ENCODE data around the gene PURA.

Gene PURA

DNA sequence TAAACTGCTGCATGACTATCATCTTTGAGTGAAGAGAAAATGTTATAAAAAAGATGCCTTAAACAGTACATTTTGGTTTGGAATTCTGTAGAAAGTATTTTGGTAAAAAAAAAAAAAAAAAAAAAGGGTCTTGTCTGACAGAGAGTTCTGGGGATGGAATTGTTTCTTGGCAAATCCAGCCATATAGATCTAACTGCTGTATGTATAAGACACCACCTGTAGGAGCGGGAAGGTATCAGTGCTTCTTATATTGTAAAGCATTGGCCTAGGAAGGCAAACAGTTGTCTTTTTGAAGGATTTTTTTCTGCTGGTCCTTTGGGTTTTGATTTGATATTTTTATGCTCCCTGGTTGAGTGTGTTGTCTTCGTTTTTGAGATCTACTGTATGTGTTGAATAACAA is 2.8 kb downstream of the PURA start:
- Histone ChIP-seq H3K27me3 (replicated peaks; ENCODE audit: control insufficient read depth, insufficient read depth, low read length, poor library complexity, severe bottlenecking) (no peaks in the 10 kb centered on the region), H3K9me3 (ENCODE audit: control insufficient read depth, low read length) (no peaks in the 10 kb centered on the region), H3K27ac (ENCODE audit: insufficient read depth, low read length, poor library complexity, severe bottlenecking) (no peak overlapping the region), H3K4me3 (ENCODE audit: insufficient read depth, low read depth, low read length, poor library complexity, severe bottlenecking) (no peak overlapping the region), H3K4me1 (ENCODE audit: control insufficient read depth, insufficient read depth, low read length, poor library complexity, severe bottlenecking) (peaks cover 26% of the 10 kb centered on the region), H3K36me3 (ENCODE audit: control insufficient read depth, insufficient read depth, low read length) (no peaks in the 10 kb centered on the region)
- no peak for DNase-seq

- Histone ChIP-seq H3K27me3 (replicated peaks; ENCODE audit: control insufficient read depth, insufficient read depth, low read length, poor library complexity, severe bottlenecking) (no peaks in the 10 kb centered on the region), H3K4me3 (ENCODE audit: insufficient read depth, low read depth, low read length, poor library complexity, severe bottlenecking) (no peak overlapping the region), H3K27ac (ENCODE audit: insufficient read depth, low read length, poor library complexity, severe bottlenecking) (no peak overlapping the region), H3K4me1 (ENCODE audit: control insufficient read depth, insufficient read depth, low read length, poor library complexity, severe bottlenecking) (peaks cover 20% of the 10 kb centered on the region), H3K9me3 (ENCODE audit: control insufficient read depth, low read length) (no peaks in the 10 kb centered on the region), H3K36me3 (ENCODE audit: control insufficient read depth, insufficient read depth, low read length) (no peaks in the 10 kb centered on the region)
- no peak for DNase-seq
Measured at GRCh38 chr5:140117523-140117922, 3.6 kb downstream of the PURA start.

DNA sequence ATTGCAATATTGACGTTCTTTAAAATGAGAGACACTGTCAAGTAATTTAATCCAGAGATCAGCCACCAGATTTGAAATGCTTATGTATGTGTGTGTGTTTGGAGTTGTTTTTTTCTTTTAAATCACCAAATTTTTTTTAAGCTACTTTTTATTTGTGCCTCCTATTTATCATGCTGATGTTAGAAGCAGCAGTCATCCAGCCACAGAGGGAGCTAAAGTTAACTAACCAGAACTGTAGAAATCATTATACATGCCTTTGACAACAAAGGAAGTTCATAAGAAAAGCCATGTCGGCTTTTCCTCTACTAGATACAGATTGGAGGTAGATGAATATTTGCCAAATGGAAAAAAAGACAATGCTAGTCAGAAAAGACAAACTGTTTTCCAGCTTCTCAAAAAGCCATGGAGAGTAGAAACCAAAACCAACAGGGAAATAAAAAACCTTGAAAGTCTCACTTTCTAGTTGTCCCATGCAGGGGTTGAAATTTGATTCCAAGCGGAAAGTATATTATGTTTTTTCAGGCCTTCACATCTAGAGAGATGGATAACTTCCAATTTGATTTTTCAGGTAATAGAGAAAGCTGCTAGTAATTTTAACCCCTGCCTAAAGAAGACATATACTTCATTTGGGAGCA is 4.5 kb downstream of the PURA start:
- Histone ChIP-seq H3K4me3 (ENCODE audit: insufficient read depth, low read depth, low read length, poor library complexity, severe bottlenecking) (no peak overlapping the region), H3K36me3 (ENCODE audit: control insufficient read depth, insufficient read depth, low read length) (no peaks in the 10 kb centered on the region), H3K9me3 (ENCODE audit: control insufficient read depth, low read length) (no peaks in the 10 kb centered on the region), H3K27ac (ENCODE audit: insufficient read depth, low read length, poor library complexity, severe bottlenecking) (no peak overlapping the region), H3K27me3 (replicated peaks; ENCODE audit: control insufficient read depth, insufficient read depth, low read length, poor library complexity, severe bottlenecking) (no peaks in the 10 kb centered on the region), H3K4me1 (ENCODE audit: control insufficient read depth, insufficient read depth, low read length, poor library complexity, severe bottlenecking) (peaks cover 11% of the 10 kb centered on the region)
- no peak for DNase-seq

GRCh38 chr5:140125637-140126036 is 11.7 kb downstream of the PURA start, which contains the start of gene IGIP:
Gene IGIP, plus strand, starts transcription at chr5:140125937. Its CDS starts 2,540 bp downstream, at chr5:140128477.
- Histone ChIP-seq H3K4me3 (ENCODE audit: insufficient read depth, low read depth, low read length, poor library complexity, severe bottlenecking) (no peak within 1 kb of the TSS), H3K4me1 (ENCODE audit: control insufficient read depth, insufficient read depth, low read length, poor library complexity, severe bottlenecking) (peaks cover 3% of the 10 kb centered on the region)

GRCh38 chr5:140126315-140127012 is 12.6 kb downstream of the PURA start:
- no peaks in the 10 kb centered on the region for H3K27me3 ChIP-seq (replicated peaks; ENCODE audit: control insufficient read depth, insufficient read depth, low read length, poor library complexity, severe bottlenecking)
- no peaks in the 10 kb centered on the region for H3K9me3 ChIP-seq (ENCODE audit: control insufficient read depth, low read length)
- DNase-seq, result no peak
- H3K27ac ChIP-seq (ENCODE audit: insufficient read depth, low read length, poor library complexity, severe bottlenecking), result no peak overlapping the region
- H3K4me3 ChIP-seq (ENCODE audit: insufficient read depth, low read depth, low read length, poor library complexity, severe bottlenecking), result no peak overlapping the region
- no peaks in the 10 kb centered on the region for H3K36me3 ChIP-seq (ENCODE audit: control insufficient read depth, insufficient read depth, low read length)
- peaks cover 3% of the 10 kb centered on the region for H3K4me1 ChIP-seq (ENCODE audit: control insufficient read depth, insufficient read depth, low read length, poor library complexity, severe bottlenecking)

More at GRCh38 chr5:140125637-140126036, 11.7 kb downstream of the PURA start, which contains the start of gene IGIP:
- no peak within 1 kb of the TSS for H3K27ac ChIP-seq (ENCODE audit: insufficient read depth, low read length, poor library complexity, severe bottlenecking)
- H3K27me3 ChIP-seq (replicated peaks; ENCODE audit: control insufficient read depth, insufficient read depth, low read length, poor library complexity, severe bottlenecking), result no peaks in the 10 kb centered on the region
- no peak for DNase-seq
- H3K9me3 ChIP-seq (ENCODE audit: control insufficient read depth, low read length), result no peaks in the 10 kb centered on the region
- H3K36me3 ChIP-seq (ENCODE audit: control insufficient read depth, insufficient read depth, low read length), result no peaks in the 10 kb centered on the region

DNA sequence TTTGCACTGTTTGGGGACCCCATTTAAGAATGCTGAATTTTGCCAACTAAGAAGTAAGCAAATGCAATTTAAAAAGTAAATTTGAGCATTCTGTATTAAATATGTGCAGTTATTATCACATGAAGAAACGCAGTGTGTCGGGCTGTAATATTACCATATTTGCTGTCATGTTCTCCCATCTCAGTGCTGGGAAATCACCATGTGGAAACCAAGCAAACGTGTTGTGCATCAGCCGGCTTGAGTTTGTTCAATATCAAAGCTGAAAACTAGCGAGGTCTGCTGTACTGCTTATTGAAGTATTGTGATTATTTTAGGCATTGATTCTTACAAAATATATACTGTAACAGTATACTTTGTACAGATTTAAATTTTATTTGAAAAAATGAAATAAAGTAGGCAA is 14.5 kb downstream of the PURA start:
- no peaks in the 10 kb centered on the region for H3K36me3 ChIP-seq (ENCODE audit: control insufficient read depth, insufficient read depth, low read length)
- no peak overlapping the region for H3K4me3 ChIP-seq (ENCODE audit: insufficient read depth, low read depth, low read length, poor library complexity, severe bottlenecking)
- peaks cover 9% of the 10 kb centered on the region for H3K4me1 ChIP-seq (ENCODE audit: control insufficient read depth, insufficient read depth, low read length, poor library complexity, severe bottlenecking)
- no peaks in the 10 kb centered on the region for H3K27me3 ChIP-seq (replicated peaks; ENCODE audit: control insufficient read depth, insufficient read depth, low read length, poor library complexity, severe bottlenecking)
- H3K27ac ChIP-seq (ENCODE audit: insufficient read depth, low read length, poor library complexity, severe bottlenecking), result no peak overlapping the region
- H3K9me3 ChIP-seq (ENCODE audit: control insufficient read depth, low read length), result no peaks in the 10 kb centered on the region
- no peak for DNase-seq

GRCh38 chr5:140130949-140131733 is 17.2 kb downstream of the PURA start:
- Histone ChIP-seq H3K4me3 (ENCODE audit: insufficient read depth, low read depth, low read length, poor library complexity, severe bottlenecking) (no peak overlapping the region), H3K27ac (ENCODE audit: insufficient read depth, low read length, poor library complexity, severe bottlenecking) (no peak overlapping the region), H3K36me3 (ENCODE audit: control insufficient read depth, insufficient read depth, low read length) (no peaks in the 10 kb centered on the region), H3K27me3 (replicated peaks; ENCODE audit: control insufficient read depth, insufficient read depth, low read length, poor library complexity, severe bottlenecking) (no peaks in the 10 kb centered on the region), H3K4me1 (ENCODE audit: control insufficient read depth, insufficient read depth, low read length, poor library complexity, severe bottlenecking) (peaks cover 9% of the 10 kb centered on the region), H3K9me3 (ENCODE audit: control insufficient read depth, low read length) (no peaks in the 10 kb centered on the region)
- DNase-seq, result no peak

DNA sequence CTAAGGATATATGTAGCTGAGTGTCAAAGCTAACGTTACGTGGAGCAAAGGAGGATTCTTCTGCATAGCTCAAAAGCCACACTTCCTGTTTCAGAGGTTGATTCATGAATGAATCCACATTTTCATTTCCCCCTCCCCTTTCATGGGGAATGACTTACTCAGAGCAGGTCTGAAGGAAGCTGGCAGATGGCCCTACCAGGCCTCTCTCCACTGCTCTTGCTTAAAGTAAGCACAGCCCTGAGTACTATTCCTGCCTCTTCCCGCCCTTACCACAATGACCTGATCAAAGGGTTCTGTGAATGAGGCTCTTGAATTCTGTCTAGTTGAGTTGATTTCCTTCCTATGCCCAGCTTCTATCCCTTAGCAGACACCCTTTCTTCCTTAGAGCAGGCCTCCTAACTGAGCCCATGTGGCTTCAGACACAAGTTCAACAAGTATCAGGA is 18.1 kb downstream of the PURA start:
- H3K9me3 ChIP-seq (ENCODE audit: control insufficient read depth, low read length), result no peaks in the 10 kb centered on the region
- no peak overlapping the region for H3K4me3 ChIP-seq (ENCODE audit: insufficient read depth, low read depth, low read length, poor library complexity, severe bottlenecking)
- no peak overlapping the region for H3K27ac ChIP-seq (ENCODE audit: insufficient read depth, low read length, poor library complexity, severe bottlenecking)
- no peaks in the 10 kb centered on the region for H3K27me3 ChIP-seq (replicated peaks; ENCODE audit: control insufficient read depth, insufficient read depth, low read length, poor library complexity, severe bottlenecking)
- DNase-seq, result no peak
- no peaks in the 10 kb centered on the region for H3K36me3 ChIP-seq (ENCODE audit: control insufficient read depth, insufficient read depth, low read length)
- H3K4me1 ChIP-seq (ENCODE audit: control insufficient read depth, insufficient read depth, low read length, poor library complexity, severe bottlenecking), result peaks cover 9% of the 10 kb centered on the region

- no peak for DNase-seq
- H3K36me3 ChIP-seq (ENCODE audit: control insufficient read depth, insufficient read depth, low read length), result no peaks in the 10 kb centered on the region
- no peak overlapping the region for H3K27ac ChIP-seq (ENCODE audit: insufficient read depth, low read length, poor library complexity, severe bottlenecking)
- no peaks in the 10 kb centered on the region for H3K27me3 ChIP-seq (replicated peaks; ENCODE audit: control insufficient read depth, insufficient read depth, low read length, poor library complexity, severe bottlenecking)
- no peaks in the 10 kb centered on the region for H3K9me3 ChIP-seq (ENCODE audit: control insufficient read depth, low read length)
- H3K4me1 ChIP-seq (ENCODE audit: control insufficient read depth, insufficient read depth, low read length, poor library complexity, severe bottlenecking), result peaks cover 6% of the 10 kb centered on the region
- no peak overlapping the region for H3K4me3 ChIP-seq (ENCODE audit: insufficient read depth, low read depth, low read length, poor library complexity, severe bottlenecking)
Measured at GRCh38 chr5:140133514-140134167, 19.7 kb downstream of the PURA start.

All from effector memory CD4-positive, alpha-beta T cell (primary cell).